HepG2 (cell line): Measurements from ENCODE around the gene PTGR3. TPM values are rescaled to one million over a fixed set of nuclear protein-coding genes. Genes with fewer than 3 reads are reported as not detected.

Experiments
- ATAC-seq: fragments of 200-7000 bp; cut with Tn5 transposase; 3 replicates; pipeline ENCODE4 v1.9.1; 2020; ENCODE audit warnings: mild to moderate bottlenecking, moderate library complexity
- BruUV-seq: library from RNA; stranded (reverse); fragments of 400-500 nt; replicated peaks from 2 replicates; lab custom pipeline; 2021; lab: Mats Ljungman, UMichigan
- CTCF ChIA-PET: fragments of 300-600 bp; formaldehyde crosslinking; extraction: SDS; loops from one replicate; lab custom pipeline; 2021; ENCODE audit warnings: low total read pairs, inconsistent platforms, low intra/inter-chr PET ratio; lab: Yijun Ruan, JAX
- POLR2A ChIA-PET: fragments of 350-600 bp; sonication (Branson Sonifier 250); formaldehyde crosslinking; loops from one replicate; lab custom pipeline; 2020; ENCODE audit warnings: antibody characterized with exemption, inconsistent platforms; lab: Yijun Ruan, JAX
- DNase-seq: peaks from one replicate; pipeline ENCODE4 v3.0.0-alpha.2; 2015; ENCODE audit warnings: low spot score
- FAIRE-seq: peaks from 3 replicates; lab custom pipeline; 2011; peaks lifted over from hg19 to GRCh38; lab: Jason Lieb, UNC
- H2AFZ ChIP-seq: one replicate; pipeline ENCODE4 v1.6.1; 2011; ENCODE audit warnings: low read length, inconsistent platforms
- H3K27ac ChIP-seq: fragments of 300-600 bp; 3 replicates; pipeline ENCODE4 v1.8.0; 2011; ENCODE audit warnings: mixed run types, mild to moderate bottlenecking, mixed read lengths, low read length, inconsistent platforms; ENCODE audit not compliant: insufficient read depth; ENCODE audit errors: extremely low read length
- H3K27me3 ChIP-seq, 2 experiments: fragments of 200-600 bp in 1 of 2; 2 replicates in 1 of 2; 3 replicates in 1 of 2; pipeline versions ENCODE4 v1.6.0 to v1.8.0; 2011; ENCODE audit warnings: low read length in 2 of 2, mild to moderate bottlenecking in 2 of 2, moderate library complexity in 2 of 2, inconsistent platforms in 1 of 2; ENCODE audit not compliant: insufficient read depth in 2 of 2, control insufficient read depth in 1 of 2
- H3K36me3 ChIP-seq, 2 experiments: fragments of 200-600 bp in 1 of 2; replicated peaks in 1 of 2; 2 replicates in 1 of 2; 3 replicates in 1 of 2; pipeline versions ENCODE4 v1.5.1 to v1.8.0; 2011; ENCODE audit warnings: low read length in 2 of 2, inconsistent platforms in 1 of 2; ENCODE audit not compliant: insufficient read depth in 2 of 2, control insufficient read depth in 1 of 2
- H3K4me1 ChIP-seq: 2 replicates; pipeline ENCODE4 v1.5.1; 2012; ENCODE audit warnings: low read length, inconsistent platforms; ENCODE audit not compliant: insufficient read depth
- H3K4me2 ChIP-seq: 2 replicates; pipeline ENCODE4 v1.6.0; 2011; ENCODE audit warnings: low read depth, low read length, inconsistent platforms
- H3K4me3 ChIP-seq, 3 experiments: fragments of 200-600 bp in 1 of 3; sonication (generic), shearing (Covaris generic) in 1 of 3; replicated peaks in 1 of 3; 2 replicates each; pipeline ENCODE4 v1.5.1; 2011 to 2016; ENCODE audit warnings: low read length in 3 of 3, inconsistent platforms in 2 of 3, low read depth in 2 of 3, mild to moderate bottlenecking in 2 of 3, control low read depth in 1 of 3, mixed read lengths in 1 of 3; ENCODE audit not compliant: insufficient read depth in 1 of 3
- H3K79me2 ChIP-seq: one replicate; pipeline ENCODE4 v1.6.1; 2011; ENCODE audit warnings: low read length, inconsistent platforms; ENCODE audit not compliant: insufficient read depth
- H3K9ac ChIP-seq: 2 replicates; pipeline ENCODE4 v1.6.0; 2011; ENCODE audit warnings: mild to moderate bottlenecking, low read depth, low read length, inconsistent platforms; ENCODE audit not compliant: insufficient read depth
- H3K9me3 ChIP-seq: 2 replicates; pipeline ENCODE4 v1.5.1; 2012; ENCODE audit warnings: mild to moderate bottlenecking, low read length
- H4K20me1 ChIP-seq: 2 replicates; pipeline ENCODE4 v1.6.0; 2011; ENCODE audit warnings: inconsistent platforms, mild to moderate bottlenecking, low read length, moderate library complexity; ENCODE audit not compliant: insufficient read depth
- ARID2 ChIP-seq: sonication (generic); formaldehyde crosslinking; IDR thresholded peaks from 2 replicates; pipeline ENCODE4 v1.8.1; 2022; ENCODE audit warnings: mild to moderate bottlenecking, missing genetic modification reagents, borderline replicate concordance
- GABPB1 ChIP-seq: IDR thresholded peaks from 2 replicates; pipeline ENCODE4 v1.6.1; 2016; ENCODE audit warnings: mild to moderate bottlenecking, missing genetic modification reagents, moderate library complexity, missing compliant biosample characterization
- MAFK ChIP-seq, 2 experiments: IDR thresholded peaks in 1 of 2; conservative IDR thresholded peaks in 1 of 2; 2 replicates each; pipeline ENCODE4 v1.6.1; 2011; ENCODE audit warnings: improper control_type of control experiment in 2 of 2, low read length in 2 of 2
- ZNF549 ChIP-seq: sonication (generic); formaldehyde crosslinking; IDR thresholded peaks from 2 replicates; pipeline ENCODE4 v1.5.0; 2020; ENCODE audit warnings: missing genetic modification reagents
- WGBS: methylation state at CpG from one replicate; pipeline ENCODE4 v1.1.6; 2017; ENCODE audit warnings: low lambda C conversion rate; 5-methylcytosine and 5-hydroxymethylcytosine counted together
- in situ Hi-C: cut with HindIII; loops from 2 replicates; pipeline ENCODE4 v1.10.0; 2017; ENCODE audit warnings: low pct_unique_long_range_greater_than_20kb; ENCODE audit not compliant: extremely low pct_ligation_motif_present
- intact Hi-C: fragments of 100-400 bp; cut with micrococcal nuclease; formaldehyde crosslinking; loops from one replicate; pipeline ENCODE4 v1.10.0; 2022; ENCODE audit not compliant: unreplicated experiment
- polyA plus RNA-seq, 8 experiments: library from polyadenylated mRNA; depleted of rRNA in 3 of 8; stranded (reverse) in 7 of 8; unstranded in 1 of 8; fragments of >200 nt; fragmentation: Illumina TruSeq in 4 of 8; extraction: Trizol in 4 of 8; gene quantifications; 2 replicates each; pipeline versions ENCODE4 v1.2.1 to v1.2.3, GENCODE V29; 2011 to 2016; ENCODE audit warnings: low read depth in 4 of 8, missing spikeins in 1 of 8, mixed read lengths in 1 of 8; ENCODE audit not compliant: insufficient read depth in 1 of 8
- total RNA-seq, 5 experiments: library from RNA; depleted of rRNA; stranded (reverse); fragments of >200 nt; fragmentation: Illumina TruSeq; extraction: Trizol; gene quantifications; 2 replicates each; pipeline ENCODE4 v1.2.3, GENCODE V29; 2016; ENCODE audit warnings: low read depth in 1 of 5
- TF ChIP-seq, protein P1 (sequence below): sonication (generic); formaldehyde crosslinking; IDR thresholded peaks from 2 replicates; pipeline ENCODE4 v1.4.0; 2020; ENCODE audit warnings: missing genetic modification reagents, borderline replicate concordance

The PTGR3 gene
- total and polyA plus RNA-seq, 2 of the 13 experiments (the other 11 are each of a cell fraction or from before 2014, with no cell fraction given) = 11.5 to 25.3 TPM

DNA sequence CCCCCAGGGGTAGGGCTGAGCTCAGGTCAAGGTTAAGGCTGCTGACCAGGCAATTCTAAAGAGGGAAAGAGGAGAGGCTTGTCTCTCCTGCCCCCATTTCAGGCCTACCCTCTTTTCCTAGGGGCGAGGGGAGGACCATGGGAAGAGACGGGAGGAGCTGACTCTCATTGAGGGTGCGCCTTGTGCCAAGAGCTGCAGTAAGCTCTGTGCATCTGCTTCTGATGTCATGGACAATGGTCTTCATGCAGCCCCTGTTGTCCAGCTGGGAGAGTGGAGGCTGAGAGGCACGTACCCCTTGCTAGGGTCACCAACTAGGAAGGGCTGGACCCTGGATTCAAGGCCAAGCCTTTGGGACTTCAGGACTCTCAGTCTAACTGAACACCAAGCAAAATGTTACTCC lies 45.2 kb downstream of the PTGR3 start:
- Histone ChIP-seq H3K9me3 (no peaks in the 10 kb centered on the region), H3K79me2 (no peaks in the 10 kb centered on the region), H2AFZ (no peak overlapping the region), H3K4me2 (no peak overlapping the region), H3K27ac (no peak overlapping the region), H3K9ac (no peak overlapping the region), H3K27me3 (peaks cover 0 to 31% of the 10 kb centered on the region in 2 experiments; a peak in 4 of 5 replicates), H3K4me3 (no peak overlapping the region), H3K36me3 (no peaks in the 10 kb centered on the region), H3K4me1 (peaks cover 13% of the 10 kb centered on the region), H4K20me1 (no peaks in the 10 kb centered on the region)
- no TSS peak for BruUV-seq
- DNase-seq (no peak), ATAC-seq (no peak), FAIRE-seq (no peak)
- in situ Hi-C loops = loop anchor here (25.0 kb wide), 1 partner anchor 324 kb away; no protein-coding TSS in a partner anchor
- ChIA-PET POLR2A (no interaction called here), CTCF (no interaction called here)
- TF ChIP-seq, protein P1, sequence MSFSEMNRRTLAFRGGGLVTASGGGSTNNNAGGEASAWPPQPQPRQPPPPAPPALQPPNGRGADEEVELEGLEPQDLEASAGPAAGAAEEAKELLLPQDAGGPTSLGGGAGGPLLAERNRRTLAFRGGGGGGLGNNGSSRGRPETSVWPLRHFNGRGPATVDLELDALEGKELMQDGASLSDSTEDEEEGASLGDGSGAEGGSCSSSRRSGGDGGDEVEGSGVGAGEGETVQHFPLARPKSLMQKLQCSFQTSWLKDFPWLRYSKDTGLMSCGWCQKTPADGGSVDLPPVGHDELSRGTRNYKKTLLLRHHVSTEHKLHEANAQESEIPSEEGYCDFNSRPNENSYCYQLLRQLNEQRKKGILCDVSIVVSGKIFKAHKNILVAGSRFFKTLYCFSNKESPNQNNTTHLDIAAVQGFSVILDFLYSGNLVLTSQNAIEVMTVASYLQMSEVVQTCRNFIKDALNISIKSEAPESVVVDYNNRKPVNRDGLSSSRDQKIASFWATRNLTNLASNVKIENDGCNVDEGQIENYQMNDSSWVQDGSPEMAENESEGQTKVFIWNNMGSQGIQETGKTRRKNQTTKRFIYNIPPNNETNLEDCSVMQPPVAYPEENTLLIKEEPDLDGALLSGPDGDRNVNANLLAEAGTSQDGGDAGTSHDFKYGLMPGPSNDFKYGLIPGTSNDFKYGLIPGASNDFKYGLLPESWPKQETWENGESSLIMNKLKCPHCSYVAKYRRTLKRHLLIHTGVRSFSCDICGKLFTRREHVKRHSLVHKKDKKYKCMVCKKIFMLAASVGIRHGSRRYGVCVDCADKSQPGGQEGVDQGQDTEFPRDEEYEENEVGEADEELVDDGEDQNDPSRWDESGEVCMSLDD (CRISPR knock-in tag) = no peak
- peak; percentile 25 to 26; a peak in 1 of 4 replicates for TF ChIP-seq MAFK (conservative IDR thresholded peaks at IDR 0.05 in 1 of 2, IDR thresholded peaks at IDR 0.05 in 1 of 2; ENCODE audit: low read length in 2 of 2)
- no peak for TF ChIP-seq GABPB1 (CRISPR knock-in tag)
- no peak for TF ChIP-seq ARID2 (CRISPR knock-in tag)
- no peak for TF ChIP-seq ZNF549 (CRISPR knock-in tag)
- intact Hi-C loops = loop anchor here (5.0 kb wide), 2 partner anchors 44 to 79 kb away; partner anchors contain the start of gene PTGR3
- 58% methylated on average over 4 of the region's 4 CpGs for WGBS
